Panc1 (cell line): Measurements from ENCODE around the gene ADAP2.

Experiments used
- CTCF ChIP-seq: fragments of 450-650 bp; IDR thresholded peaks from 2 replicates; pipeline ENCODE4 v1.5.1; 2017; ENCODE audit warnings: mild to moderate bottlenecking
- POLR2AphosphoS5 ChIP-seq: IDR thresholded peaks from 2 replicates; pipeline ENCODE4 v1.6.1; 2012; ENCODE audit warnings: mild to moderate bottlenecking, low read depth, low read length, moderate library complexity
- REST ChIP-seq, 2 experiments: IDR thresholded peaks; 2 replicates each; pipeline ENCODE4 v1.6.1; 2011 to 2012; ENCODE audit warnings: low read depth in 2 of 2, control low read depth in 1 of 2, low read length in 1 of 2, mild to moderate bottlenecking in 1 of 2, moderate library complexity in 1 of 2; ENCODE audit not compliant: insufficient read depth in 1 of 2
- SIN3A ChIP-seq: IDR thresholded peaks from 2 replicates; pipeline ENCODE4 v1.6.1; 2012; ENCODE audit warnings: low read depth, mild to moderate bottlenecking, low read length, moderate library complexity, borderline replicate concordance; ENCODE audit not compliant: insufficient read depth
- TCF7L2 ChIP-seq: IDR thresholded peaks from 2 replicates; pipeline ENCODE4 v1.6.1; 2011; ENCODE audit warnings: mild to moderate bottlenecking, low read depth, low read length, inconsistent platforms

GRCh38 chr17:30939051-30939689 is 17.4 kb downstream of the ADAP2 start:
- no peak for TF ChIP-seq CTCF
- TF ChIP-seq SIN3A: no peak
- no peak for TF ChIP-seq POLR2AphosphoS5
- TF ChIP-seq REST (IDR thresholded peaks at IDR 0.05; ENCODE audit: insufficient read depth in 1 of 2, low read depth in 2 of 2, low read length in 1 of 2): no peak
- no peak for TF ChIP-seq TCF7L2
